H1 (cell line): ENCODE data around the gene PSG2. TPM values are rescaled to one million over a fixed set of nuclear protein-coding genes. Genes with fewer than 3 reads are reported as not detected.
"Not testable (repeated sequence)": the region's sequence is repeated elsewhere in the genome, so short reads cannot be mapped to it uniquely, and the experiment has no call there.

Experiments
- CTCF ChIA-PET: fragments of 300-600 bp; sonication (Branson Sonifier 250); formaldehyde crosslinking; loops from one replicate; lab custom pipeline; 2021; ENCODE audit not compliant: partially characterized antibody; lab: Charles Lee
- POLR2A ChIA-PET: fragments of 300-600 bp; sonication (Branson Sonifier 250); formaldehyde crosslinking; loops from one replicate; lab custom pipeline; 2021; ENCODE audit warnings: inconsistent platforms; ENCODE audit not compliant: partially characterized antibody; lab: Charles Lee
- DNase-seq, 2 experiments: peaks; one replicate each; pipeline versions ENCODE4 v3.0.0 to v3.0.0-alpha.2; 2010 to 2022; ENCODE audit warnings: low spot score in 2 of 2, low read depth in 1 of 2, mixed read lengths in 1 of 2
- FAIRE-seq: peaks from 2 replicates; lab custom pipeline; 2011; peaks lifted over from hg19 to GRCh38; lab: Jason Lieb, UNC
- H2AFZ ChIP-seq: 2 replicates; pipeline ENCODE4 v1.8.1; 2012; ENCODE audit warnings: low read length, inconsistent platforms
- H2AK5ac ChIP-seq: 2 replicates; pipeline ENCODE4 v1.6.1; 2013; ENCODE audit warnings: low read depth, low read length
- H2BK120ac ChIP-seq: replicated peaks from 2 replicates; pipeline ENCODE3; 2013; ENCODE audit warnings: low read depth, low read length, inconsistent platforms
- H2BK12ac ChIP-seq: 2 replicates; pipeline ENCODE4 v1.6.1; 2013; ENCODE audit warnings: low read depth, low read length
- H2BK15ac ChIP-seq: 2 replicates; pipeline ENCODE4 v1.6.1; 2013; ENCODE audit warnings: low read length
- H2BK20ac ChIP-seq: 2 replicates; pipeline ENCODE4 v1.6.1; 2013; ENCODE audit warnings: low read length
- H2BK5ac ChIP-seq: 2 replicates; pipeline ENCODE4 v1.6.1; 2013; ENCODE audit warnings: low read depth, low read length
- H3K14ac ChIP-seq: 2 replicates; pipeline ENCODE4 v1.6.1; 2013; ENCODE audit warnings: inconsistent platforms; ENCODE audit not compliant: insufficient read length
- H3K18ac ChIP-seq: 2 replicates; pipeline ENCODE4 v1.6.1; 2013; ENCODE audit warnings: low read length; ENCODE audit errors: extremely low read depth
- H3K23ac ChIP-seq: 2 replicates; pipeline ENCODE4 v1.6.1; 2013; ENCODE audit warnings: inconsistent platforms; ENCODE audit not compliant: insufficient read length
- H3K23me2 ChIP-seq: 2 replicates; pipeline ENCODE4 v1.6.1; 2013; ENCODE audit warnings: low read depth, low read length
- H3K27ac ChIP-seq: 2 replicates; pipeline ENCODE4 v1.6.1; 2011; ENCODE audit warnings: low read depth, low read length, inconsistent platforms
- H3K27me3 ChIP-seq, 4 experiments: replicated peaks in 1 of 4; 1 replicate in 1 of 4; 2 replicates in 3 of 4; pipeline versions ENCODE4 v1.6.1 to v1.8.1; 2011 to 2013; ENCODE audit warnings: low read length in 3 of 4, mild to moderate bottlenecking in 3 of 4, inconsistent platforms in 2 of 4, mixed read lengths in 2 of 4, moderate library complexity in 1 of 4; ENCODE audit not compliant: control insufficient read depth in 3 of 4, insufficient read depth in 3 of 4; ENCODE audit errors: extremely low read depth in 1 of 4
- H3K36me3 ChIP-seq, 4 experiments: 2 replicates each; pipeline versions ENCODE4 v1.6.1 to v1.8.1; 2011 to 2013; ENCODE audit warnings: mild to moderate bottlenecking in 4 of 4, low read length in 3 of 4, moderate library complexity in 2 of 4, control low read depth in 1 of 4, inconsistent platforms in 1 of 4; ENCODE audit not compliant: insufficient read depth in 4 of 4, control insufficient read depth in 2 of 4
- H3K4ac ChIP-seq: replicated peaks from 2 replicates; pipeline ENCODE3; 2013; ENCODE audit warnings: low read length, low read depth, mixed read lengths, inconsistent platforms; ENCODE audit not compliant: insufficient read length
- H3K4me1 ChIP-seq, 4 experiments: replicated peaks in 1 of 4; 1 replicate in 1 of 4; 2 replicates in 3 of 4; pipeline versions ENCODE4 v1.6.1 to v1.8.1; 2011 to 2013; ENCODE audit warnings: low read length in 3 of 4, inconsistent platforms in 2 of 4, mixed read lengths in 1 of 4; ENCODE audit not compliant: insufficient read depth in 4 of 4, control insufficient read depth in 3 of 4
- H3K4me2 ChIP-seq, 2 experiments: 2 replicates each; pipeline versions ENCODE4 v1.6.1 to v1.8.1; 2011 to 2013; ENCODE audit warnings: low read depth in 2 of 2, low read length in 2 of 2, control low read depth in 1 of 2, inconsistent platforms in 1 of 2, mild to moderate bottlenecking in 1 of 2; ENCODE audit not compliant: insufficient read depth in 1 of 2
- H3K4me3 ChIP-seq, 4 experiments: fragments of 200-600, 300-600 bp in 1 of 4; sonication (generic), shearing (Covaris generic), sonication (Bioruptor Twin) in 1 of 4; 2 replicates each; pipeline versions ENCODE4 v1.5.1 to v1.8.1; 2011 to 2016; ENCODE audit warnings: low read length in 4 of 4, low read depth in 3 of 4, control low read depth in 2 of 4, inconsistent platforms in 2 of 4, mild to moderate bottlenecking in 2 of 4, mixed read lengths in 1 of 4, moderate library complexity in 1 of 4; ENCODE audit not compliant: insufficient read depth in 2 of 4; ENCODE audit errors: extremely low read depth in 1 of 4
- H3K56ac ChIP-seq: replicated peaks from 2 replicates; pipeline ENCODE3; 2013; ENCODE audit warnings: low read depth, mild to moderate bottlenecking, mixed read lengths, low read length, inconsistent platforms; ENCODE audit not compliant: insufficient read length
- H3K79me1 ChIP-seq: 2 replicates; pipeline ENCODE4 v1.6.1; 2013; ENCODE audit warnings: low read depth, low read length, control low read depth
- H3K79me2 ChIP-seq, 2 experiments: 2 replicates each; pipeline versions ENCODE4 v1.6.1 to v1.8.1; 2012 to 2013; ENCODE audit warnings: low read length in 2 of 2, mild to moderate bottlenecking in 2 of 2, inconsistent platforms in 1 of 2; ENCODE audit not compliant: insufficient read depth in 2 of 2, control insufficient read depth in 1 of 2
- H3K9ac ChIP-seq, 4 experiments: replicated peaks in 1 of 4; 1 replicate in 1 of 4; 2 replicates in 3 of 4; pipeline versions ENCODE4 v1.6.1 to v1.8.1; 2011 to 2013; ENCODE audit warnings: low read depth in 3 of 4, low read length in 3 of 4, control low read depth in 2 of 4, mild to moderate bottlenecking in 2 of 4, moderate library complexity in 2 of 4, inconsistent platforms in 1 of 4; ENCODE audit errors: extremely low read depth in 1 of 4
- H3K9me3 ChIP-seq, 2 experiments: 2 replicates each; pipeline versions ENCODE4 v1.6.1 to v1.8.1; 2012 to 2013; ENCODE audit warnings: mild to moderate bottlenecking in 2 of 2, moderate library complexity in 2 of 2, control low read depth in 1 of 2, inconsistent platforms in 1 of 2, low read depth in 1 of 2, low read length in 1 of 2, mixed read lengths in 1 of 2; ENCODE audit not compliant: insufficient read depth in 2 of 2
- H4K20me1 ChIP-seq, 2 experiments: replicated peaks in 1 of 2; 2 replicates each; pipeline versions ENCODE3 to v1.8.1; 2011 to 2013; ENCODE audit warnings: inconsistent platforms in 2 of 2, low read length in 2 of 2, mild to moderate bottlenecking in 1 of 2; ENCODE audit not compliant: insufficient read depth in 2 of 2, control insufficient read depth in 1 of 2
- H4K5ac ChIP-seq: 2 replicates; pipeline ENCODE4 v1.6.1; 2013; ENCODE audit warnings: low read length, low read depth, mixed read lengths, inconsistent platforms; ENCODE audit not compliant: insufficient read length
- H4K8ac ChIP-seq: 2 replicates; pipeline ENCODE4 v1.8.0; 2013; ENCODE audit warnings: mild to moderate bottlenecking, moderate library complexity, low read length, inconsistent platforms; ENCODE audit not compliant: insufficient read depth; ENCODE audit errors: extremely low read depth
- H4K91ac ChIP-seq: replicated peaks from 2 replicates; pipeline ENCODE3; 2013; ENCODE audit warnings: low read length, mixed read lengths, inconsistent platforms; ENCODE audit not compliant: insufficient read length
- WGBS, 2 experiments: shearing (Covaris generic) in 1 of 2; methylation state at CpG; one replicate each; pipeline versions ENCODE4 v1.1.6 to v1.1.7; 2013 to 2015; ENCODE audit warnings: low lambda C conversion rate in 2 of 2, mixed read lengths in 2 of 2, inconsistent platforms in 1 of 2, low coverage in 1 of 2, missing lambda C conversion rate in 1 of 2; ENCODE audit not compliant: insufficient replicate concordance in 2 of 2, insufficient coverage in 1 of 2, insufficient read length in 1 of 2; ENCODE audit errors: extremely low coverage in 1 of 2, missing lambda C conversion rate in 1 of 2; 5-methylcytosine and 5-hydroxymethylcytosine counted together
- polyA plus RNA-seq, 7 experiments: library from polyadenylated mRNA; depleted of rRNA in 3 of 7; stranded (reverse) in 5 of 7; unstranded in 2 of 7; fragments of >200 nt in 5 of 7; fragments of 200-250 nt in 2 of 7; gene quantifications; 1 replicate in 5 of 7; 2 replicates in 1 of 7; 4 replicates in 1 of 7; pipeline versions ENCODE4 v1.2.1 to v1.2.3, GENCODE V29; 2011 to 2013; ENCODE audit warnings: missing spikeins in 2 of 7, mixed read lengths in 2 of 7
- total RNA-seq: library from RNA; stranded (reverse); fragmentation: NEBNext Ultra II Directional; extraction: Animal tissue kit (Norgen Biotek cat#: 25700); gene quantifications from 2 replicates; pipeline ENCODE4 v1.2.1, GENCODE V29; 2021

Gene PSG2
- total and polyA plus RNA-seq, 2 of the 8 experiments (the other 6 are each of a cell fraction or from before 2014, with no cell fraction given): not detected

DNA sequence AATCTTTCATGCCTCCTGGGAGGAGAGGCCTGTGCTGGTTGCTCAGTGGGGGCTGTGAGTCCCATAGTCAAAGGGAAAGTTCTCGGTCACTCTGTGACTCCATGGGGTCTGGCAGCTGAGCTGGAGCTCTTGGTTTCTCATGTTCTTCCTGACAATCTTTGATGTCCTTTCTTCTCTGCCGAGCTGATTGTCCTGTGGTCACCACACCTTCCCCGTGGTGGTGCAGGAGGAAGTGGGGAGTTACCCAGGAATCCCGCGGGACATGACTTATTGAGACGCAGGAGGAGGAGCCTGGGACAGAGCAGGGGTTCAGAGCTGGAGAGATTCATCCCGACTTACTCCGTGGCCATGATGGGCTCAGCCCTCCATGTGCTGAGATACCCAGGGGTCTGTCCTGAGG lies 55.4 kb downstream of the PSG2 start:
- DNase-seq, H3K23ac ChIP-seq, FAIRE-seq, H3K36me3 ChIP-seq, H3K23me2 ChIP-seq, H2BK12ac ChIP-seq, H2BK20ac ChIP-seq, H3K9ac ChIP-seq, H3K14ac ChIP-seq, H3K4me2 ChIP-seq, H3K27ac ChIP-seq, H4K5ac ChIP-seq, H2BK120ac ChIP-seq, H3K79me2 ChIP-seq, H3K56ac ChIP-seq, H2BK5ac ChIP-seq, H2AK5ac ChIP-seq, H4K20me1 ChIP-seq, H3K18ac ChIP-seq, H2AFZ ChIP-seq, H3K79me1 ChIP-seq, H4K8ac ChIP-seq, H3K4me1 ChIP-seq, H3K4ac ChIP-seq, H3K4me3 ChIP-seq, H4K91ac ChIP-seq, CTCF ChIA-PET, H3K27me3 ChIP-seq, H2BK15ac ChIP-seq, POLR2A ChIA-PET: not testable (repeated sequence)
- WGBS, 2 experiments: 86% methylated on average over 6 of the region's 8 CpGs; no CpG with 5 or more reads in 1 of the 2 experiments
- H3K9me3 ChIP-seq: peaks cover 15 to 58% of the 10 kb centered on the region in 2 experiments

DNA sequence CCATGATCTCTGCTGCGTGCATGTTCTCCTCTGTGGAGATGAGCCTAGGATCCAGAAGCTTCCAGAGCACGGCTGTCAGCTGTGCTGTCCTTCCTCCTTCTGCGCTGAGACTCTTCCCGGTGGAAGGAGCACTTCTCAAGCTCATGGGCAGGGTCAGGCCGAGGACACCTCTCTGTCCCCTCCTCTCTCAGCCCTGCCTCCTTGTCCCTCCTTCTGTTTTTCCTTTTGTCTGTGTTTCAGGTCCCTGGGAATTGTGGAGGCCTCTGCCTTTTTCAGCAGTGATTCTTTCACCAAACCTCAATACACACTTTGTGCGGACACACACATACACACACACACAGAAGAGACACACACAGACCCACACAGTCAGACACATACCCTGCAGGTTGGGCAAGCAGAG lies 56.1 kb downstream of the PSG2 start, which contains the start of gene PSG11:
Gene PSG11 (minus strand): TSS at position 101 of the 400 bp plus-strand sequence. CDS start 97 bp downstream, at position 4.
- H3K27me3 ChIP-seq, H3K23ac ChIP-seq, H2AFZ ChIP-seq, H2BK5ac ChIP-seq, H2BK15ac ChIP-seq, H2AK5ac ChIP-seq, H3K36me3 ChIP-seq, H2BK12ac ChIP-seq, H4K8ac ChIP-seq, H3K4ac ChIP-seq, H4K5ac ChIP-seq, H3K14ac ChIP-seq, H3K79me1 ChIP-seq, H2BK120ac ChIP-seq, H3K4me2 ChIP-seq, H3K56ac ChIP-seq, H3K79me2 ChIP-seq, H3K4me3 ChIP-seq, H3K4me1 ChIP-seq, H3K18ac ChIP-seq, H2BK20ac ChIP-seq, CTCF ChIA-PET, H4K20me1 ChIP-seq, FAIRE-seq, POLR2A ChIA-PET, DNase-seq, H3K23me2 ChIP-seq, H3K9ac ChIP-seq, H4K91ac ChIP-seq, H3K27ac ChIP-seq: not testable (repeated sequence)
- peaks cover 18 to 62% of the 10 kb centered on the region in 2 experiments for H3K9me3 ChIP-seq
- 84% methylated on average over 2 of the region's 6 CpGs; no CpG with 5 or more reads in 1 of the 2 experiments for WGBS, 2 experiments
